A549 treated with dexamethasone at 1 μM for 4 hours (cell line): Measurements from ENCODE around the gene STX17. TPM values are rescaled to one million over a fixed set of nuclear protein-coding genes. Genes with fewer than 3 reads are reported as not detected.

ENCODE experiments used
- total RNA-seq: library from RNA; stranded (reverse); fragments of 200-300 nt; extraction: Qiagen RNA extraction; gene quantifications from 5 replicates; pipeline ENCODE4 v1.2.3, GENCODE V29; 2022

Gene STX17
- 7.4 to 11.3 TPM (median 10.4 TPM) in 5 replicates for total RNA-seq

DNA sequence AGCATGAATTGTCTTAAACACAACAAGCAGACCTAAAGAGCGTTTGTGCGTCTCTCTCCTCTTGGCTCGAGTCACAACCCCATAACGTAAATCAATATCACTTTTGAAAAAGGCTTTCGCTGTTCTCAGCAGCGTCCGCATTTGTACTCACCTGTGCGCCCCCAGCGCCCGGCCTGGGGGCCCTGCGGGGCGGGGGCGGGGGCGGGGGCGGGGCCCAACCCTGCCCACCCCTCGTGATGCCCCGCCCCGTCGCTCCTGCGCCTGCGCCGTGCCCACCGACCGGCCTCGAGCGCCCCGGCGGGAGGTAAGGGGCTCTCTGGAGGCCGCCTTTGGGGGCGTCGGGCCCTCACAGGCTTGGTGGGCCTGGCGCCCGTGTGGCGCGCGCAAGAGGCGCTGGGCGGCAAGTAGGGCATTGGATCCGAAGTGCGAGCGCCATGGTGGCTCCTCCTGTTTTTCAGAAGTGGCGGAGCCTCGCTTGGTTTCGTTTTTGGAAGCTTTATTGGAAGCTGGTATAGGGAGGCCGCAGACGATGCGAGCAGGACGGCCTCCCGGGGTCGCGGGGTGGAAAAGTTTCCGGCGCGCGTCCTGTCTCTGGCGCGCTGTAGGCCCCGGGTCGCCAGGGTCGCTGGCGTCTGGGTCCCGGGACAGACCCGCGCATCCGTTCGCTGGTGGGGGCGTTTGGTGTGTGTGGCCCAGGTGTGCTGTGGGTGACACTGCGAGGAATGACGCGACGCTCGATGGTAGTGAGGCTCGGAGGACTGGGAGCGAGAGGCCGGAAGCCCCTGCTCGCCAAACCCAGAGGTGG lies at the start of gene STX17:
TSS of gene STX17 (plus strand) at position 252 of the 805 bp plus-strand sequence. CDS start 8,586 bp downstream, outside the sequence.

Other genes with a start within 250 kb of the STX17 start
- gene NR4A3, start 84.8 kb upstream of the STX17 start, total RNA-seq: 1.5 to 2.7 TPM (median 2.0 TPM) in 5 replicates
- 15.4 to 17.4 TPM (median 16.1 TPM) in 5 replicates for gene ERP44, start 192.3 kb downstream of the STX17 start, total RNA-seq
- 7.9 to 11.6 TPM (median 11.1 TPM) in 5 replicates for gene INVS, start 192.6 kb downstream of the STX17 start, total RNA-seq